AG10803 (cell line): ENCODE data around the gene LCP1.
"Not testable (repeated sequence)": the region's sequence is repeated elsewhere in the genome, so short reads cannot be mapped to it uniquely, and the experiment has no call there.

Experiments used
- DNase-seq: peaks from one replicate; pipeline ENCODE4 v3.0.0; 2010; ENCODE audit warnings: low read depth
- H3K4me3 ChIP-seq: 2 replicates; pipeline ENCODE4 v1.5.1; 2011; ENCODE audit warnings: mild to moderate bottlenecking, low read length, control low read depth
- CTCF ChIP-seq: conservative IDR thresholded peaks from 2 replicates; pipeline ENCODE4 v1.5.1; 2011; ENCODE audit warnings: mild to moderate bottlenecking, low read length, control low read depth, inconsistent platforms

Gene LCP1

GRCh38 chr13:46168783-46169182, 13.2 kb downstream of the LCP1 start:
- DNase-seq, result no peak
- no peak for TF ChIP-seq CTCF
- no peak overlapping the region for H3K4me3 ChIP-seq

GRCh38 chr13:46168341-46168740, 13.6 kb downstream of the LCP1 start:
- no peak for DNase-seq
- no peak overlapping the region for H3K4me3 ChIP-seq
- TF ChIP-seq CTCF, result no peak

- no peak for TF ChIP-seq CTCF
- DNase-seq, result no peak
- no peak overlapping the region for H3K4me3 ChIP-seq
Measured at GRCh38 chr13:46166947-46167610, 14.9 kb downstream of the LCP1 start.

- H3K4me3 ChIP-seq, result no peak overlapping the region
- no peak for DNase-seq
- TF ChIP-seq CTCF, result no peak
Measured at GRCh38 chr13:46166224-46166584, 15.8 kb downstream of the LCP1 start.

GRCh38 chr13:46165485-46166223, 16.3 kb downstream of the LCP1 start:
- TF ChIP-seq CTCF, result no peak
- H3K4me3 ChIP-seq, result no peak overlapping the region
- no peak for DNase-seq

GRCh38 chr13:46164661-46165060, 17.3 kb downstream of the LCP1 start:
- no peak overlapping the region for H3K4me3 ChIP-seq
- TF ChIP-seq CTCF, result no peak

GRCh38 chr13:46162741-46163140, 19.2 kb downstream of the LCP1 start:
- H3K4me3 ChIP-seq, DNase-seq: not testable (repeated sequence)

More at GRCh38 chr13:46164661-46165060, 17.3 kb downstream of the LCP1 start:
- DNase-seq, result no peak
